ENCODE measurements around the gene PLXNA4. TPM values are rescaled to one million over a fixed set of nuclear protein-coding genes. Genes with fewer than 3 reads are reported as not detected.

PLXNA4 gene
- total and polyA plus RNA-seq, 5 donors: 5.7 to 19.3 (median 16.0) TPM

GRCh38 chr7:132388688-132389087 lies 187.6 kb downstream of the PLXNA4 start:
- 86% methylated on average over 1 of the region's 1 CpG for WGBS
- ATAC-seq (no peak), DNase-seq (no peak)
- Histone ChIP-seq H3K27me3 (ENCODE audit: control insufficient read depth, insufficient read depth) (no peaks in the 10 kb centered on the region), H3K4me3 (ENCODE audit: low read length) (no peak overlapping the region), H3K9me3 (ENCODE audit: control insufficient read depth, low read length) (no peaks in the 10 kb centered on the region), H3K4me1 (ENCODE audit: control insufficient read depth, insufficient read depth, low read length) (peaks cover 10% of the 10 kb centered on the region), H3K27ac (ENCODE audit: low read length) (no peak overlapping the region)
- intact Hi-C loops (cut with DNase I): no loop called here

GRCh38 chr7:132387596-132387995 lies 188.7 kb downstream of the PLXNA4 start:
- Histone ChIP-seq H3K4me3 (ENCODE audit: low read length) (no peak overlapping the region), H3K9me3 (ENCODE audit: control insufficient read depth, low read length) (no peaks in the 10 kb centered on the region), H3K27ac (ENCODE audit: low read length) (no peak overlapping the region), H3K4me1 (ENCODE audit: control insufficient read depth, insufficient read depth, low read length) (peaks cover 10% of the 10 kb centered on the region), H3K27me3 (ENCODE audit: control insufficient read depth, insufficient read depth) (no peaks in the 10 kb centered on the region)
- no peak for ATAC-seq
- DNase-seq: no peak
- 68% methylated on average over 6 of the region's 6 CpGs for WGBS
- intact Hi-C loops (cut with DNase I): no loop called here

GRCh38 chr7:132386201-132386681 lies 190.0 kb downstream of the PLXNA4 start:
- Histone ChIP-seq H3K4me3 (ENCODE audit: low read length) (no peak overlapping the region), H3K27ac (ENCODE audit: low read length) (no peak overlapping the region), H3K27me3 (ENCODE audit: control insufficient read depth, insufficient read depth) (no peaks in the 10 kb centered on the region), H3K4me1 (ENCODE audit: control insufficient read depth, insufficient read depth, low read length) (peaks cover 13% of the 10 kb centered on the region), H3K9me3 (ENCODE audit: control insufficient read depth, low read length) (no peaks in the 10 kb centered on the region)
- DNase-seq (peak; percentile 79 to 92 (median 86)), ATAC-seq (peak; percentile 94 to 95)
- WGBS: 33% methylated on average over 10 of the region's 10 CpGs
- intact Hi-C loops (cut with DNase I): no loop called here

DNA sequence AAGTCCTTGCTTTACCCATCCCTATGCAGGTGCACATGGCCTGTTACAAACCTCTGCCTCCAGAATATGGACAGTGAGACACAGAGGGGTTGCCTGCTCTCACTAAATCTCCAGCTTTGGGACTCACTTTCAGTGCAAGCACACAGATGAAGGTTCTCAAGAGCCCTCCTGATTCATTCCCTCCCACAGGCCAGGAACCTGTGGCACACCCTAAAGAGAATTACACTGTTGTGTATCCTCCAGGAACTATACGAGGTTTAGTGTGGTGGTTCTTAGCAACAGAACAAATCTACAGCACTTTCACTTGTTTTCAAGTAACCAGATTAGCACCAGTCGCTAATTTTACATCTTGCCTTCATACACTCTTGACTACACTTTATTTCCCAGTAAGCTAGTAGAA lies 192.3 kb downstream of the PLXNA4 start:
- 60% methylated on average over 2 of the region's 2 CpGs for WGBS
- H3K27me3 ChIP-seq (ENCODE audit: control insufficient read depth, insufficient read depth): no peaks in the 10 kb centered on the region
- ATAC-seq (no peak), DNase-seq (no peak)
- no peak overlapping the region for H3K27ac ChIP-seq (ENCODE audit: low read length)
- intact Hi-C loops (cut with DNase I): no loop called here
- H3K4me1 ChIP-seq (ENCODE audit: control insufficient read depth, insufficient read depth, low read length): peaks cover 18% of the 10 kb centered on the region
- no peak overlapping the region for H3K4me3 ChIP-seq (ENCODE audit: low read length)
- no peaks in the 10 kb centered on the region for H3K9me3 ChIP-seq (ENCODE audit: control insufficient read depth, low read length)

DNA sequence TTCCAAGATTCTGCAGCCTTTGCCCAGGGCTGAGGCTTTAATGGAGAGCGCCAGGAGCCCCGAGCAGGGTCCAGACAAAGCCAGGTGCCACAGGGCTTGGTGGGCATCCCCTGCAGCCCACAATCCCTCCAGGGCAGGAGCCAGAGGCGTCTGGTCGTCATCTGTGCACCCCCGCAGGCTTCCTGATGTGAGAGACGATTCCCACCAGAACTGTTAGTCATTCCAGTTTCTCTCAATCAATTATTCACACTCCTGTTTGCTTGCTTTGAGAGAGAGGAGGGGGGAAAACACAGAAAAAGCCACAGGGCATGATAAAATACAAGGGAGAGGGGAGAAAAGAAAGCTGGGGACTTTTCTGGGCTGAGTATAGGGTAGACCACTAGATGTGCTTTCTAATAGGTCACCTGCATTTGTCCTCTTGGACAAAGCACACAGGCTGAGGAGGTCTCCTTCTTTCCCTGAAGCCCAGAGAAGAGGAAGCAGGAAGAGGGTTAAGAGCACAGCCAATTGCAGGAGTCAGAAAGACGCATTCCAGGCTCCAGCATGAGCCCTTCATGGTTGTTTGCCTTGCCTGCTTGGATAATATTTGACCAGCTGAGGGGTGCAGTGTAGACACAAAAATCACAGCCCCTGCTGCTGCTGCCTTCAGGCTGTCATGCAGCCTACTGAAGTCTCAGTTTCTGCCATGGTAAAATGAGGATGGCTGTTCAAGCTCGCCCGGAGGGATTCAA lies 194.4 kb downstream of the PLXNA4 start:
- Histone ChIP-seq H3K4me1 (ENCODE audit: control insufficient read depth, insufficient read depth, low read length) (peaks cover 20% of the 10 kb centered on the region), H3K4me3 (ENCODE audit: low read length) (no peak overlapping the region), H3K9me3 (ENCODE audit: control insufficient read depth, low read length) (no peaks in the 10 kb centered on the region), H3K27ac (ENCODE audit: low read length) (no peak overlapping the region), H3K27me3 (ENCODE audit: control insufficient read depth, insufficient read depth) (no peaks in the 10 kb centered on the region)
- ATAC-seq (no peak), DNase-seq (no peak)
- WGBS: 54% methylated on average over 9 of the region's 9 CpGs
- intact Hi-C loops (cut with DNase I): no loop called here

GRCh38 chr7:132380059-132380458 lies 196.2 kb downstream of the PLXNA4 start:
- no peak overlapping the region for H3K27ac ChIP-seq (ENCODE audit: low read length)
- no peaks in the 10 kb centered on the region for H3K9me3 ChIP-seq (ENCODE audit: control insufficient read depth, low read length)
- H3K27me3 ChIP-seq (ENCODE audit: control insufficient read depth, insufficient read depth): no peaks in the 10 kb centered on the region
- ATAC-seq (peak; percentile 93 to 95), DNase-seq (peak; percentile 78 to 87 (median 81))
- intact Hi-C loops (cut with DNase I): no loop called here
- peaks cover 28% of the 10 kb centered on the region for H3K4me1 ChIP-seq (ENCODE audit: control insufficient read depth, insufficient read depth, low read length)
- WGBS: 16% methylated on average over 3 of the region's 3 CpGs
- no peak overlapping the region for H3K4me3 ChIP-seq (ENCODE audit: low read length)

DNA sequence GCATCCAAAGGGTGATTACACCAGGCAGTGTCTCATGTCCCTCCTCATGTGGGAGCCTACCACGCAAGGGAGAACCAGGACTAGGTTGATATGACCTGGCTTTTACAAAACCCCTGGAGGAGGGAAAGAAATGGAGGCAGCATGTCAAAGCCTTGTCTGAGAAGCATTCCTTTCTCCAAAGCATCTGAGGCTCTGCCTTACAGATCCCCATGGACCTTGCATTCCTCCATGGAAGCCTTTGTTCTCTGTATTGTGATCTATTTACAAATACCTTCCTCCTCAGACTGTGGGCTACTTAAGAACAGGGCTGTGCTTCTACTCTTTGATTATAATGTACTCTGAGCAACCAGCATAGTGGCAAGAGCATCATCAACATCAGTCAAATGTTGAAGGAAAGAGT lies 197.0 kb downstream of the PLXNA4 start:
- 91% methylated on average over 1 of the region's 1 CpG for WGBS
- H3K27ac ChIP-seq (ENCODE audit: low read length): peak overlapping the region; percentile 27
- no peaks in the 10 kb centered on the region for H3K27me3 ChIP-seq (ENCODE audit: control insufficient read depth, insufficient read depth)
- H3K4me3 ChIP-seq (ENCODE audit: low read length): no peak overlapping the region
- no peak for DNase-seq
- intact Hi-C loops (cut with DNase I): no loop called here
- no peaks in the 10 kb centered on the region for H3K9me3 ChIP-seq (ENCODE audit: control insufficient read depth, low read length)
- ATAC-seq: no peak
- H3K4me1 ChIP-seq (ENCODE audit: control insufficient read depth, insufficient read depth, low read length): peaks cover 28% of the 10 kb centered on the region

DNA sequence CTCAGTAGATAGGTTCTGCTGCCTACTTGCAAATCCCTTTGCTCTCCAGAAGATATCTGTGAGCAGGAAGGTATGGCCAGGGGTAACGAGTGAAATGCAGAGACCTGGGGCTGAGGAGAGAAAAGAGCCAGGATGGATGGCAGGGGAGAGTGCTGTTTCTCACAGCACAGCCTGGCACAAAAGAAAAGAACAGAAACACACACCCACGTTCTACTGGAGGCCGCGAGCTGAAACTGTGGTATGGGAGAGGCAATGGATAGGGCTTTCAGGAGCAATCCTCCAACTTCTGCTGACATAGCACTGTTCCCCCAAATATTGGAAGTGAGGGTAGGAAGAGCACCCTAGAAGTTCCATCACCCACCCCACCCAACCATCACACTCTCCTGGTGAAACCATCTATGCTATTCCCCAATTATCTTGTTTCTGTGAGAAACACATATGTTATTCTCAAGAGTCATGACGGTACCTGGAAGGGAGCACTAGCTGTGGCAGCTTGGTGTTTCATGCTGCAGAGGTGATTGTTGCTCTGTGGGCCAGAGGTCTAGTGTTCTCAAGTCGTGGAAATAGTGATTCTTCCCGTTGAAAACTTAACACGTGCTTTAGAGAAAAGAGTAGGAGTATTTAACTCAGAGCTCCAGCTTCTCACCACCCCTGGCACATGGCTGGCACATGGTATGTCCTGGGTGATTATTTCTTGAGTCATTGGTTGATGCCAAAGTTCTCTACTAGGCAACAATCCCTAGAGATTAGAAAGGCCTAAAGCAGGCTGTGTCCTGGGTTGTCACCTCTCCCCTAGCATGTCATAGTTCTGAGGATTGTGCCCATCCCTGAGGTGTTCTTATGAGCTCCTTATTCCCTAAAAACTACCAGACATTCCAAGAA lies 198.3 kb downstream of the PLXNA4 start:
- no peaks in the 10 kb centered on the region for H3K27me3 ChIP-seq (ENCODE audit: control insufficient read depth, insufficient read depth)
- intact Hi-C loops (cut with DNase I): no loop called here
- H3K9me3 ChIP-seq (ENCODE audit: control insufficient read depth, low read length): no peaks in the 10 kb centered on the region
- ATAC-seq (no peak), DNase-seq (no peak)
- peak overlapping the region; percentile 9 for H3K27ac ChIP-seq (ENCODE audit: low read length)
- H3K4me3 ChIP-seq (ENCODE audit: low read length): no peak overlapping the region
- 78% methylated on average over 8 of the region's 8 CpGs for whole genome bisulfite sequencing
- H3K4me1 ChIP-seq (ENCODE audit: control insufficient read depth, insufficient read depth, low read length): peaks cover 28% of the 10 kb centered on the region

DNA sequence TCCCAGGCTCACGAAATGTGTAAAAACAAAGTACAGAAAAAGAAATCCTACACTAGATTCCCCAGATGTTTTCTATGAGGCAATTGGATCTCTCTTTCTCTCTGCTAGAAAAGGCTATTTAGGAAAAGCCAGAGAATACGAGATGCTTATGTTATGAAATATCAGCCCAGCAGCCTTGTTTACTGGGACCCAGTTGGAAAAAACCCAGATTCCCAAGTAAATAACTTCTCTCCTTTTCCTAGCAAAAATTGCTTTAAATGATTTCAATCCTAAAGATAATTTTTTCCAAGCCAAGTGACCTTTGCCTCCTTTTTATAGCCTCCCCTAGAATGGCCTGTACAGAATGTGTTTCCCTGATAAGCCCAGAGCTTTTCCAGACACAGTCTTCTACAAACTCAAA lies 199.3 kb downstream of the PLXNA4 start:
- H3K4me1 ChIP-seq (ENCODE audit: control insufficient read depth, insufficient read depth, low read length): peaks cover 25% of the 10 kb centered on the region
- peak in 1 of 2 donors; percentile 34 for ATAC-seq
- intact Hi-C loops (cut with DNase I): no loop called here

GRCh38 chr7:132376361-132377013 lies 199.8 kb downstream of the PLXNA4 start:
- peaks cover 25% of the 10 kb centered on the region for H3K4me1 ChIP-seq (ENCODE audit: control insufficient read depth, insufficient read depth, low read length)
- no peak overlapping the region for H3K4me3 ChIP-seq (ENCODE audit: low read length)
- ATAC-seq (no peak), DNase-seq (peak in 1 of 3 donors; percentile 57)
- H3K27me3 ChIP-seq (ENCODE audit: control insufficient read depth, insufficient read depth): no peaks in the 10 kb centered on the region
- no peak overlapping the region for H3K27ac ChIP-seq (ENCODE audit: low read length)
- 79% methylated on average over 5 of the region's 5 CpGs for WGBS
- no peaks in the 10 kb centered on the region for H3K9me3 ChIP-seq (ENCODE audit: control insufficient read depth, low read length)
- intact Hi-C loops (cut with DNase I): no loop called here

More for the DNA sequence above, 199.3 kb downstream of the PLXNA4 start:
- Histone ChIP-seq H3K27me3 (ENCODE audit: control insufficient read depth, insufficient read depth) (no peaks in the 10 kb centered on the region), H3K4me3 (ENCODE audit: low read length) (no peak overlapping the region), H3K9me3 (ENCODE audit: control insufficient read depth, low read length) (no peaks in the 10 kb centered on the region), H3K27ac (ENCODE audit: low read length) (no peak overlapping the region)
- DNase-seq: no peak
- 28% methylated on average over 2 of the region's 2 CpGs for WGBS

GRCh38 chr7:132373879-132374278 lies 202.4 kb downstream of the PLXNA4 start:
- Histone ChIP-seq H3K4me3 (ENCODE audit: low read length) (no peak overlapping the region), H3K27me3 (ENCODE audit: control insufficient read depth, insufficient read depth) (no peaks in the 10 kb centered on the region), H3K27ac (ENCODE audit: low read length) (no peak overlapping the region), H3K9me3 (ENCODE audit: control insufficient read depth, low read length) (no peaks in the 10 kb centered on the region), H3K4me1 (ENCODE audit: control insufficient read depth, insufficient read depth, low read length) (peaks cover 21% of the 10 kb centered on the region)
- DNase-seq: no peak
- no peak for ATAC-seq
- intact Hi-C loops (cut with DNase I): no loop called here
- 88% methylated on average over 4 of the region's 4 CpGs for WGBS
